H9 (cell line): ENCODE results near the gene DDA1. TPM values are rescaled to one million over a fixed set of nuclear protein-coding genes. Genes with fewer than 3 reads are reported as not detected.

Experiments
- DNase-seq: peaks from one replicate; pipeline ENCODE4 v3.0.0-alpha.2; 2017
- H2AFZ ChIP-seq: one replicate; pipeline ENCODE4 v1.6.1; 2013; ENCODE audit warnings: mild to moderate bottlenecking, low read length, control low read depth, moderate library complexity
- H2AK5ac ChIP-seq: 2 replicates; pipeline ENCODE4 v1.6.1; 2013; ENCODE audit warnings: low read length, control low read depth, mixed read lengths; ENCODE audit not compliant: insufficient read length
- H2BK120ac ChIP-seq: one replicate; pipeline ENCODE4 v1.6.1; 2013; ENCODE audit warnings: low read depth, mild to moderate bottlenecking, low read length, control low read depth, inconsistent platforms; ENCODE audit not compliant: poor library complexity, severe bottlenecking
- H2BK12ac ChIP-seq: 2 replicates; pipeline ENCODE4 v1.6.1; 2013; ENCODE audit warnings: low read length, control low read depth, mixed read lengths, low read depth; ENCODE audit not compliant: insufficient read length
- H2BK15ac ChIP-seq: 2 replicates; pipeline ENCODE4 v1.6.1; 2013; ENCODE audit warnings: low read depth, low read length, control low read depth
- H2BK20ac ChIP-seq: one replicate; pipeline ENCODE4 v1.6.1; 2013; ENCODE audit warnings: low read depth, mild to moderate bottlenecking, low read length, control low read depth, inconsistent platforms; ENCODE audit not compliant: poor library complexity, severe bottlenecking
- H2BK5ac ChIP-seq: 2 replicates; pipeline ENCODE4 v1.6.1; 2013; ENCODE audit warnings: low read length, control low read depth, mixed read lengths; ENCODE audit not compliant: insufficient read length
- H3K14ac ChIP-seq: 2 replicates; pipeline ENCODE4 v1.6.1; 2013; ENCODE audit warnings: low read length, control low read depth; ENCODE audit not compliant: insufficient read depth
- H3K18ac ChIP-seq: 2 replicates; pipeline ENCODE4 v1.6.1; 2013; ENCODE audit warnings: low read depth, mild to moderate bottlenecking, mixed read lengths, low read length, control low read depth; ENCODE audit not compliant: insufficient read length
- H3K23ac ChIP-seq: 2 replicates; pipeline ENCODE4 v1.6.1; 2013; ENCODE audit warnings: low read length, control low read depth, mixed read lengths, low read depth; ENCODE audit not compliant: insufficient read length
- H3K23me2 ChIP-seq: 2 replicates; pipeline ENCODE4 v1.6.1; 2013; ENCODE audit warnings: low read depth, mild to moderate bottlenecking, mixed read lengths, low read length, control low read depth; ENCODE audit not compliant: insufficient read length, poor library complexity, severe bottlenecking
- H3K27ac ChIP-seq: 2 replicates; pipeline ENCODE4 v1.5.1; 2013; ENCODE audit warnings: low read length, control low read depth, mixed read lengths, low read depth; ENCODE audit not compliant: insufficient read length
- H3K27me3 ChIP-seq: 2 replicates; pipeline ENCODE4 v1.6.1; 2013; ENCODE audit warnings: low read length, control low read depth, inconsistent platforms; ENCODE audit not compliant: insufficient read depth
- H3K4ac ChIP-seq: 2 replicates; pipeline ENCODE4 v1.6.1; 2013; ENCODE audit warnings: low read depth, mild to moderate bottlenecking, control low read depth, inconsistent platforms, low read length, moderate library complexity
- H3K4me1 ChIP-seq: 2 replicates; pipeline ENCODE4 v1.6.1; 2013; ENCODE audit warnings: low read length, control low read depth, inconsistent platforms; ENCODE audit not compliant: insufficient read depth
- H3K4me2 ChIP-seq: 2 replicates; pipeline ENCODE4 v1.6.1; 2013; ENCODE audit warnings: low read length, control low read depth, mixed read lengths; ENCODE audit not compliant: insufficient read length, insufficient read depth
- H3K56ac ChIP-seq: 2 replicates; pipeline ENCODE4 v1.6.1; 2013; ENCODE audit warnings: low read depth, mild to moderate bottlenecking, mixed read lengths, low read length, control low read depth; ENCODE audit not compliant: insufficient read length
- H3K79me1 ChIP-seq: 2 replicates; pipeline ENCODE4 v1.6.1; 2013; ENCODE audit warnings: low read depth, mild to moderate bottlenecking, moderate library complexity, low read length, control low read depth, inconsistent platforms; ENCODE audit not compliant: insufficient read depth, poor library complexity, severe bottlenecking
- H3K79me2 ChIP-seq: 2 replicates; pipeline ENCODE4 v1.6.1; 2013; ENCODE audit warnings: low read length, control low read depth, inconsistent platforms; ENCODE audit not compliant: insufficient read depth
- H3K9ac ChIP-seq: 2 replicates; pipeline ENCODE4 v1.6.1; 2013; ENCODE audit warnings: low read length, control low read depth, mixed read lengths; ENCODE audit not compliant: insufficient read length; ENCODE audit errors: extremely low read depth
- H3K9me3 ChIP-seq: one replicate; pipeline ENCODE4 v1.6.1; 2013; ENCODE audit warnings: low read depth, low read length, inconsistent platforms; ENCODE audit not compliant: control insufficient read depth
- H3T11ph ChIP-seq: one replicate; pipeline ENCODE4 v1.6.1; 2013; ENCODE audit warnings: mild to moderate bottlenecking, low read length, control low read depth, inconsistent platforms
- H4K20me1 ChIP-seq: one replicate; pipeline ENCODE4 v1.6.1; 2013; ENCODE audit not compliant: control insufficient read depth, insufficient read length, insufficient read depth
- H4K5ac ChIP-seq: 2 replicates; pipeline ENCODE4 v1.6.1; 2013; ENCODE audit warnings: low read depth, mild to moderate bottlenecking, mixed read lengths, low read length, control low read depth; ENCODE audit not compliant: insufficient read length
- H4K8ac ChIP-seq: replicated peaks from 2 replicates; pipeline ENCODE4 v1.6.1; 2013; ENCODE audit warnings: low read length, control low read depth, mixed read lengths, low read depth; ENCODE audit not compliant: insufficient read length
- H4K91ac ChIP-seq: 2 replicates; pipeline ENCODE4 v1.6.1; 2013; ENCODE audit warnings: low read depth, mild to moderate bottlenecking, moderate library complexity, mixed read lengths, low read length, control low read depth; ENCODE audit not compliant: insufficient read length
- H3K27ac Mint-ChIP-seq, 3 experiments: 2 replicates in 2 of 3; 3 replicates in 1 of 3; pipeline ENCODE4 v1.8.0; 2020 to 2021; ENCODE audit warnings: mixed read lengths in 3 of 3, mild to moderate bottlenecking in 1 of 3, moderate library complexity in 1 of 3
- H3K27me3 Mint-ChIP-seq: 2 replicates; pipeline ENCODE4 v1.8.0; 2021; ENCODE audit warnings: low read depth, mild to moderate bottlenecking, moderate library complexity, mixed read lengths
- H3K36me3 Mint-ChIP-seq, 3 experiments: 2 replicates in 2 of 3; 3 replicates in 1 of 3; pipeline ENCODE4 v1.8.0; 2020 to 2021; ENCODE audit warnings: low read depth in 3 of 3, mixed read lengths in 3 of 3; ENCODE audit not compliant: insufficient read depth in 1 of 3
- H3K4me1 Mint-ChIP-seq, 2 experiments: 2 replicates each; pipeline ENCODE4 v1.8.0; 2020; ENCODE audit warnings: mixed read lengths in 2 of 2
- H3K4me3 Mint-ChIP-seq, 2 experiments: 2 replicates in 1 of 2; 3 replicates in 1 of 2; pipeline ENCODE4 v1.8.0; 2020 to 2021; ENCODE audit warnings: mild to moderate bottlenecking in 2 of 2, mixed read lengths in 2 of 2, moderate library complexity in 1 of 2
- H3K9me3 Mint-ChIP-seq, 2 experiments: 2 replicates in 1 of 2; 3 replicates in 1 of 2; pipeline ENCODE4 v1.8.0; 2020; ENCODE audit warnings: mild to moderate bottlenecking in 2 of 2, mixed read lengths in 2 of 2, moderate library complexity in 1 of 2
- CTCF ChIP-seq: fragments of 200-600 bp; sonication (generic); conservative IDR thresholded peaks from 3 replicates; pipeline ENCODE4 v1.8.0; 2021; ENCODE audit warnings: antibody characterized with exemption, mild to moderate bottlenecking
- WGBS: extraction: QIAGEN DNeasy Blood & Tissue Kit; methylation state at CpG from one replicate; pipeline ENCODE4 v1.1.7; 2013; ENCODE audit warnings: missing lambda C conversion rate, low lambda C conversion rate, mixed read lengths; ENCODE audit not compliant: insufficient read length; ENCODE audit errors: extremely low coverage; 5-methylcytosine and 5-hydroxymethylcytosine counted together
- total RNA-seq: library from RNA; stranded (reverse); gene quantifications from 2 replicates; pipeline ENCODE4 v1.2.1, GENCODE V29; 2021

The DDA1 gene
- total RNA-seq, 1 experiment from 2014 or later: 45.7 TPM

- Mint-ChIP-seq H3K9me3 (no peaks in the 10 kb centered on the region; a peak in 1 of 5 replicates), H3K36me3 (peaks cover 10 to 35% (median 23%) of the 10 kb centered on the region in 3 experiments; a peak in 5 of 7 replicates), H3K4me1 (peaks cover 13 to 36% of the 10 kb centered on the region in 2 experiments), H3K27ac (peak overlapping the region in 2 of 3 experiments; percentile 40 to 53; a peak in 2 of 7 replicates), H3K27me3 (no peaks in the 10 kb centered on the region), H3K4me3 (peak overlapping the region in 1 of 2 experiments; percentile 51; a peak in 2 of 5 replicates)
- Histone ChIP-seq H3K56ac (no peak overlapping the region), H4K91ac (no peak overlapping the region), H2AK5ac (no peak overlapping the region), H2BK12ac (no peak overlapping the region), H3K79me2 (no peaks in the 10 kb centered on the region), H2BK120ac (no peak overlapping the region), H3K14ac (no peak overlapping the region), H4K20me1 (no peaks in the 10 kb centered on the region), H4K5ac (no peak overlapping the region), H3K23me2 (peaks cover 12% of the 10 kb centered on the region), H2BK15ac (no peak overlapping the region), H3K27ac (no peak overlapping the region), H3K9ac (no peak overlapping the region), H3K4ac (no peak overlapping the region), H3K23ac (no peak overlapping the region), H3K4me2 (peak overlapping the region; percentile 10), H3K27me3 (no peaks in the 10 kb centered on the region), H3K18ac (peak overlapping the region; percentile 34), H4K8ac (no peak overlapping the region), H2BK5ac (no peak overlapping the region), H3K9me3 (no peaks in the 10 kb centered on the region), H2BK20ac (no peak overlapping the region), H3K79me1 (no peaks in the 10 kb centered on the region), H3T11ph (no peak overlapping the region), H2AFZ (no peak overlapping the region), H3K4me1 (peaks cover 2% of the 10 kb centered on the region; the same call in 1 of the 2 replicates)
- TF ChIP-seq CTCF: no peak
- no CpG with 5 or more reads among the region's 21 CpGs for WGBS
- DNase-seq: peak; percentile 94
Observed at GRCh38 chr19:17340302-17340870, 31.0 kb downstream of the DDA1 start.
